ENCODE measurements around the gene ASIC4. TPM values are rescaled to one million over a fixed set of nuclear protein-coding genes. Genes with fewer than 3 reads are reported as not detected.
A peak's percentile ranks its signal among the peaks of the same experiment; 100 is the strongest.

ASIC4 gene
- total and polyA plus RNA-seq, 9 of the 15 experiments (the other 6 are each of a cell fraction or from before 2014, with no cell fraction given), result 0.07 to 19.2 (median 4.8) TPM

- TF ChIP-seq PTTG1 (tag; IDR thresholded peaks at IDR 0.05; ENCODE audit: low read depth) (no peak), SNIP1 (IDR thresholded peaks at IDR 0.05; ENCODE audit: low read depth) (no peak), ZNF444 (CRISPR knock-in tag; IDR thresholded peaks at IDR 0.05) (no peak), PBX2 (CRISPR knock-in tag; IDR thresholded peaks at IDR 0.05; ENCODE audit: low read depth) (peak; percentile 62), PBX2 (tag; conservative IDR thresholded peaks at IDR 0.05; ENCODE audit: low read depth) (no peak), TOE1 (IDR thresholded peaks at IDR 0.05; ENCODE audit: borderline replicate concordance) (peak; percentile 66; the same call in 1 of the 2 replicates), TOE1 (CRISPR knock-in tag; IDR thresholded peaks at IDR 0.05; ENCODE audit: borderline replicate concordance, low read depth) (no peak), TBP (optimal IDR thresholded peaks at IDR 0.05; ENCODE audit: low read depth, low read length) (peak; percentile 44), TSC22D4 (tag; IDR thresholded peaks at IDR 0.05) (no peak), JUN (IDR thresholded peaks at IDR 0.05; ENCODE audit: borderline replicate concordance, low read depth, low read length) (peak; percentile 54; the same call in 1 of the 2 replicates), JUN (CRISPR knock-in tag; IDR thresholded peaks at IDR 0.05; ENCODE audit: borderline replicate concordance) (peak; percentile 83; the same call in 1 of the 2 replicates), ZNF507 (tag; conservative IDR thresholded peaks at IDR 0.05) (no peak), ATF3 (IDR thresholded peaks at IDR 0.05) (peak; percentile 90), ATF3 (CRISPR knock-in tag; conservative IDR thresholded peaks at IDR 0.05) (no peak), NCOA1 (IDR thresholded peaks at IDR 0.05; ENCODE audit: low read depth) (peak; percentile 91), KDM2B (CRISPR knock-in tag; IDR thresholded peaks at IDR 0.05) (no peak), ZKSCAN1 (IDR thresholded peaks at IDR 0.05; ENCODE audit: low read depth, low read length) (peak; percentile 11; the same call in 1 of the 2 replicates), ZNF134 (CRISPR knock-in tag; conservative IDR thresholded peaks at IDR 0.05) (no peak), ZFX (CRISPR knock-in tag; IDR thresholded peaks at IDR 0.05) (peak; percentile 50), ZNF263 (CRISPR knock-in tag; IDR thresholded peaks at IDR 0.05; ENCODE audit: borderline replicate concordance) (no peak)
- TF ChIP-seq, protein P1, sequence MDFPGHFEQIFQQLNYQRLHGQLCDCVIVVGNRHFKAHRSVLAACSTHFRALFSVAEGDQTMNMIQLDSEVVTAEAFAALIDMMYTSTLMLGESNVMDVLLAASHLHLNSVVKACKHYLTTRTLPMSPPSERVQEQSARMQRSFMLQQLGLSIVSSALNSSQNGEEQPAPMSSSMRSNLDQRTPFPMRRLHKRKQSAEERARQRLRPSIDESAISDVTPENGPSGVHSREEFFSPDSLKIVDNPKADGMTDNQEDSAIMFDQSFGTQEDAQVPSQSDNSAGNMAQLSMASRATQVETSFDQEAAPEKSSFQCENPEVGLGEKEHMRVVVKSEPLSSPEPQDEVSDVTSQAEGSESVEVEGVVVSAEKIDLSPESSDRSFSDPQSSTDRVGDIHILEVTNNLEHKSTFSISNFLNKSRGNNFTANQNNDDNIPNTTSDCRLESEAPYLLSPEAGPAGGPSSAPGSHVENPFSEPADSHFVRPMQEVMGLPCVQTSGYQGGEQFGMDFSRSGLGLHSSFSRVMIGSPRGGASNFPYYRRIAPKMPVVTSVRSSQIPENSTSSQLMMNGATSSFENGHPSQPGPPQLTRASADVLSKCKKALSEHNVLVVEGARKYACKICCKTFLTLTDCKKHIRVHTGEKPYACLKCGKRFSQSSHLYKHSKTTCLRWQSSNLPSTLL (IDR thresholded peaks at IDR 0.05), result no peak
- TF ChIP-seq, protein P2, sequence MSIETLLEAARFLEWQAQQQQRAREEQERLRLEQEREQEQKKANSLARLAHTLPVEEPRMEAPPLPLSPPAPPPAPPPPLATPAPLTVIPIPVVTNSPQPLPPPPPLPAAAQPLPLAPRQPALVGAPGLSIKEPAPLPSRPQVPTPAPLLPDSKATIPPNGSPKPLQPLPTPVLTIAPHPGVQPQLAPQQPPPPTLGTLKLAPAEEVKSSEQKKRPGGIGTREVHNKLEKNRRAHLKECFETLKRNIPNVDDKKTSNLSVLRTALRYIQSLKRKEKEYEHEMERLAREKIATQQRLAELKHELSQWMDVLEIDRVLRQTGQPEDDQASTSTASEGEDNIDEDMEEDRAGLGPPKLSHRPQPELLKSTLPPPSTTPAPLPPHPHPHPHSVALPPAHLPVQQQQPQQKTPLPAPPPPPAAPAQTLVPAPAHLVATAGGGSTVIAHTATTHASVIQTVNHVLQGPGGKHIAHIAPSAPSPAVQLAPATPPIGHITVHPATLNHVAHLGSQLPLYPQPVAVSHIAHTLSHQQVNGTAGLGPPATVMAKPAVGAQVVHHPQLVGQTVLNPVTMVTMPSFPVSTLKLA (conservative IDR thresholded peaks at IDR 0.05), result peak; percentile 78 to 84
These were observed 29.5 kb downstream of the ASIC4 start, which contains the start of the genes CHPF and TMEM198 (continued) for GRCh38 chr2:219543596-219544358.

All from K562 (cell line).